Panc1 (cell line): ENCODE measurements around the gene VCPKMT. TPM values are rescaled to one million over a fixed set of nuclear protein-coding genes. Genes with fewer than 3 reads are reported as not detected.
A peak's percentile ranks its signal among the peaks of the same experiment; 100 is the strongest.

Experiments used
- ATAC-seq: fragments of 200-7000 bp; cut with Tn5 transposase; 2 replicates; pipeline ENCODE4 v1.9.1; 2020; ENCODE audit warnings: mild to moderate bottlenecking, moderate library complexity
- BruUV-seq: library from RNA; stranded (reverse); fragments of 400-500 nt; replicated peaks from 2 replicates; lab custom pipeline; 2021; lab: Mats Ljungman, UMichigan
- CTCF ChIA-PET: fragments of 300-600 bp; sonication (Branson Sonifier 250); formaldehyde crosslinking; loops from one replicate; lab custom pipeline; 2022; ENCODE audit warnings: antibody characterized with exemption; lab: Charles Lee
- POLR2A ChIA-PET: fragments of 300-600 bp; sonication (Branson Sonifier 250); formaldehyde crosslinking; loops from one replicate; lab custom pipeline; 2022; ENCODE audit warnings: antibody characterized with exemption; lab: Charles Lee
- DNase-seq: peaks from one replicate; pipeline ENCODE4 v3.0.0-alpha.2; 2010; ENCODE audit warnings: low read depth, low spot score
- H3K27ac ChIP-seq: 2 replicates; pipeline ENCODE4 v1.5.1; 2011; ENCODE audit warnings: mild to moderate bottlenecking, low read length, inconsistent platforms
- H3K27me3 ChIP-seq: fragments of 200-500 bp; sonication (Bioruptor generic); 2 replicates; pipeline ENCODE4 v1.6.0; 2014; ENCODE audit warnings: low read length, inconsistent platforms; ENCODE audit not compliant: control insufficient read depth, insufficient read depth
- H3K36me3 ChIP-seq: fragments of 200-500 bp; sonication (Bioruptor generic); 2 replicates; pipeline ENCODE4 v1.5.1; 2014; ENCODE audit warnings: inconsistent platforms, mild to moderate bottlenecking, low read length, moderate library complexity; ENCODE audit not compliant: control insufficient read depth, insufficient read depth
- H3K4me1 ChIP-seq: 2 replicates; pipeline ENCODE4 v1.5.1; 2011; ENCODE audit warnings: inconsistent platforms, mild to moderate bottlenecking, low read length, moderate library complexity; ENCODE audit not compliant: control insufficient read depth, insufficient read depth
- H3K4me3 ChIP-seq, 2 experiments: 2 replicates each; pipeline ENCODE4 v1.5.1; 2011 to 2012; ENCODE audit warnings: low read depth in 2 of 2, low read length in 2 of 2, mild to moderate bottlenecking in 2 of 2, inconsistent platforms in 1 of 2, moderate library complexity in 1 of 2
- H3K9me3 ChIP-seq: fragments of 200-500 bp; sonication (Bioruptor generic); 2 replicates; pipeline ENCODE4 v1.5.1; 2014; ENCODE audit warnings: low read depth, mild to moderate bottlenecking, inconsistent platforms, low read length, moderate library complexity; ENCODE audit not compliant: control insufficient read depth, insufficient read depth
- CTCF ChIP-seq: fragments of 450-650 bp; IDR thresholded peaks from 2 replicates; pipeline ENCODE4 v1.5.1; 2017; ENCODE audit warnings: mild to moderate bottlenecking
- POLR2AphosphoS5 ChIP-seq: IDR thresholded peaks from 2 replicates; pipeline ENCODE4 v1.6.1; 2012; ENCODE audit warnings: mild to moderate bottlenecking, low read depth, low read length, moderate library complexity
- REST ChIP-seq, 2 experiments: IDR thresholded peaks; 2 replicates each; pipeline ENCODE4 v1.6.1; 2011 to 2012; ENCODE audit warnings: low read depth in 2 of 2, control low read depth in 1 of 2, low read length in 1 of 2, mild to moderate bottlenecking in 1 of 2, moderate library complexity in 1 of 2; ENCODE audit not compliant: insufficient read depth in 1 of 2
- SIN3A ChIP-seq: IDR thresholded peaks from 2 replicates; pipeline ENCODE4 v1.6.1; 2012; ENCODE audit warnings: low read depth, mild to moderate bottlenecking, low read length, moderate library complexity, borderline replicate concordance; ENCODE audit not compliant: insufficient read depth
- TCF7L2 ChIP-seq: IDR thresholded peaks from 2 replicates; pipeline ENCODE4 v1.6.1; 2011; ENCODE audit warnings: mild to moderate bottlenecking, low read depth, low read length, inconsistent platforms
- in situ Hi-C: cut with HindIII; loops from 2 replicates; pipeline ENCODE4 v1.10.0; 2016; ENCODE audit warnings: low sequenced_read_pairs, low pct_unique_long_range_greater_than_20kb
- intact Hi-C: fragments of 100-400 bp; cut with micrococcal nuclease; formaldehyde crosslinking; loops from one replicate; pipeline ENCODE4 v1.10.0; 2022; ENCODE audit not compliant: unreplicated experiment
- total RNA-seq: library from RNA; stranded (reverse); gene quantifications from one replicate; pipeline ENCODE4 v1.2.1, GENCODE V29; 2021; ENCODE audit not compliant: unreplicated experiment

VCPKMT gene
- total RNA-seq, 1 experiment from 2014 or later, result 6.1 TPM

DNA sequence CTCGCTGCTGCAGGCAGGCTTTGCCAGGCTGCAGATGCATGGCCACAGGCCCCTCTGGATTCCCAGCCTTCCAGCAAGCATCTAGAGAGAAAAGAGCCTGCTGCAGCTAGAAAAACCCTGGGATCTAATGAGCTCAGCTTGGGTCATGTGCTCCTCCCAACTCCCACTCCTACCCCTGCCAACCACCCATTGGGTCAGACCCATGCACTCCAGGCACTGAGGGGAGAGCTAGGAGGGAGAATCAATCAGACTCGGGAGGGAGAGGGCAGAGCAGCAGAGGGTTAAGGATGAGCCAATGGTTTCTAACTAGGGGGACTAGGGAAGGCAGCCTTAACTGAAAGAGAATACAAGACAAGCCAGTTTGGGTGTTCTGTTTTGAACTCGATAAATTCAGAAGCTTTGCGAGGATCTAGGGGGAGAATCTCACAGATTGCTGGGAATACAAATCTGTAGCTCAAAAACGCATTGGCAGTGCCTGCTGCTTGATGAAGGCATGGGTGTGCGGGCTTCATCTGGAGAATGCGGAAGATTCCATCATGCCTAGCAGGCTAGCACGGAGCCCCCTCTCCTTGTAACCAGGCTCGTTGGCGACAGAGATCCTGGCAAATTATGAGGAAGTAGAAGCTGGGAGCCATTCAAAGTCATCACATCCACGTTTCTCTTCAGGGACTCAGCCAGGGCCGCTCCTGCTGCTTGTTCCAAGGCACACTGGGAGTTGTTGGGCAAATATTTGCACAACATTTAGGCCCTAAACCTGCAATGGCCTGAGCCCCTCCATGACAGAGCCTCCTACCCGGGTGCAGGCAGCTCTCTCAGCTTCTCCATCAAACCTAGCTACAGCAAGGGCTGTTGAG, 56.4 kb downstream of the VCPKMT start:
- H3K36me3 ChIP-seq, result no peaks in the 10 kb centered on the region
- DNase-seq (no peak), ATAC-seq (0 out of 2 replicates have a peak, but pooled peaks have one; percentile 19)
- TF ChIP-seq REST (IDR thresholded peaks at IDR 0.05; ENCODE audit: insufficient read depth in 1 of 2, low read depth in 2 of 2, low read length in 1 of 2) (no peak), SIN3A (no peak), TCF7L2 (no peak), CTCF (no peak), POLR2AphosphoS5 (no peak)
- intact Hi-C loops (loop anchor here (10.0 kb wide), 1 partner anchor 85 kb away; no protein-coding TSS in a partner anchor), in situ Hi-C loops (no loop called here)
- no peak overlapping the region for H3K4me3 ChIP-seq
- H3K27ac ChIP-seq, result peak overlapping the region; percentile 88
- H3K9me3 ChIP-seq, result no peaks in the 10 kb centered on the region
- H3K4me1 ChIP-seq, result peaks cover 40% of the 10 kb centered on the region
- BruUV-seq, result no TSS peak
- ChIA-PET CTCF (interaction anchor here (0.7 kb wide), 1 partner anchor 12 kb away, joined by 3 read pairs; no protein-coding TSS in a partner anchor), POLR2A (interaction anchor here (0.6 to 1.1 kb wide), 2 partner anchors 21 to 57 kb away, joined by 3 to 4 read pairs; partner anchors contain the start of gene VCPKMT)
- no peaks in the 10 kb centered on the region for H3K27me3 ChIP-seq

Other genes starting within 250 kb of the VCPKMT start
- 63.2 TPM for gene ARF6, start 223.5 kb downstream of the VCPKMT start, total RNA-seq
- 21.2 TPM for gene SOS2, start 115.0 kb upstream of the VCPKMT start, total RNA-seq
- gene L2HGDH, start 195.7 kb upstream of the VCPKMT start, total RNA-seq, result 15.0 TPM
- 14.0 TPM for gene DMAC2L, start 195.8 kb upstream of the VCPKMT start, total RNA-seq